ENCODE data around the gene DIRAS2.

GRCh38 chr9:90680534-90680933 lies 37.9 kb upstream of the DIRAS2 start:
- TF ChIP-seq ELF4 (IDR thresholded peaks at IDR 0.05) (no peak), BHLHE40 (IDR thresholded peaks at IDR 0.05; ENCODE audit: borderline replicate concordance) (no peak), NFRKB (IDR thresholded peaks at IDR 0.05) (no peak), SP1 (IDR thresholded peaks at IDR 0.05) (no peak), HDGF (IDR thresholded peaks at IDR 0.05; ENCODE audit: borderline replicate concordance) (no peak), FOXA1 (IDR thresholded peaks at IDR 0.05) (no peak), FOXM1 (IDR thresholded peaks at IDR 0.05; ENCODE audit: borderline replicate concordance) (no peak), SUZ12 (IDR thresholded peaks at IDR 0.05) (no peak), TARDBP (IDR thresholded peaks at IDR 0.05) (no peak), PKNOX1 (IDR thresholded peaks at IDR 0.05) (no peak)
